ENCODE results near the gene KLHL3.

Gene KLHL3

GRCh38 chr5:137737349-137738131 lies 1.7 kb upstream of the KLHL3 start:
- no peaks in the 10 kb centered on the region for H3F3A ChIP-seq (ENCODE audit: insufficient read depth)
- no peaks in the 10 kb centered on the region for H3K9me3 ChIP-seq (ENCODE audit: insufficient read depth, low read length)
- no peak for TF ChIP-seq CTCF (IDR thresholded peaks at IDR 0.05; ENCODE audit: insufficient read depth, low read length, poor library complexity, severe bottlenecking)
- no peak for TF ChIP-seq EZH2phosphoT487 (conservative IDR thresholded peaks at IDR 0.05; ENCODE audit: low read length)
- no peaks in the 10 kb centered on the region for H4K20me1 ChIP-seq (ENCODE audit: low read depth, low read length)
- H3K9ac ChIP-seq (ENCODE audit: low read length): no peak overlapping the region
- no peak overlapping the region for H2AFZ ChIP-seq (ENCODE audit: low read depth, low read length, severe bottlenecking)
- no peak overlapping the region for H3K4me3 ChIP-seq (ENCODE audit: insufficient read depth, low read length, poor library complexity, severe bottlenecking)
- no peaks in the 10 kb centered on the region for H3K27me3 ChIP-seq (ENCODE audit: low read length)
- H3K27ac ChIP-seq (ENCODE audit: low read depth, low read length): no peak overlapping the region
- H3K36me3 ChIP-seq (ENCODE audit: low read length): no peaks in the 10 kb centered on the region
- H3K9me2 ChIP-seq (replicated peaks; ENCODE audit: insufficient read depth, low read length): no peaks in the 10 kb centered on the region
- no peaks in the 10 kb centered on the region for H3K79me2 ChIP-seq (ENCODE audit: insufficient read depth, low read length)
- no peak overlapping the region for H3K4me2 ChIP-seq (ENCODE audit: low read depth, low read length, poor library complexity, severe bottlenecking)

- Histone ChIP-seq H3K4me3 (ENCODE audit: insufficient read depth, low read length, poor library complexity, severe bottlenecking) (no peak overlapping the region), H3K4me2 (ENCODE audit: low read depth, low read length, poor library complexity, severe bottlenecking) (no peak overlapping the region), H3K9me2 (replicated peaks; ENCODE audit: insufficient read depth, low read length) (no peaks in the 10 kb centered on the region), H3K36me3 (ENCODE audit: low read length) (no peaks in the 10 kb centered on the region), H3K27ac (ENCODE audit: low read depth, low read length) (no peak overlapping the region), H3K27me3 (ENCODE audit: low read length) (no peaks in the 10 kb centered on the region), H3K9me3 (ENCODE audit: insufficient read depth, low read length) (no peaks in the 10 kb centered on the region), H3K9ac (ENCODE audit: low read length) (no peak overlapping the region), H3F3A (ENCODE audit: insufficient read depth) (no peaks in the 10 kb centered on the region), H2AFZ (ENCODE audit: low read depth, low read length, severe bottlenecking) (no peak overlapping the region), H3K79me2 (ENCODE audit: insufficient read depth, low read length) (no peaks in the 10 kb centered on the region), H4K20me1 (ENCODE audit: low read depth, low read length) (no peaks in the 10 kb centered on the region)
- TF ChIP-seq EZH2phosphoT487 (conservative IDR thresholded peaks at IDR 0.05; ENCODE audit: low read length) (no peak), CTCF (IDR thresholded peaks at IDR 0.05; ENCODE audit: insufficient read depth, low read length, poor library complexity, severe bottlenecking) (no peak)
Measured at GRCh38 chr5:137736496-137736895, 607 bp upstream of the KLHL3 start.

GRCh38 chr5:137734962-137735554 lies 831 bp downstream of the KLHL3 start:
- H3K79me2 ChIP-seq (ENCODE audit: insufficient read depth, low read length): no peaks in the 10 kb centered on the region
- no peaks in the 10 kb centered on the region for H3K9me3 ChIP-seq (ENCODE audit: insufficient read depth, low read length)
- H3K4me3 ChIP-seq (ENCODE audit: insufficient read depth, low read length, poor library complexity, severe bottlenecking): no peak overlapping the region
- no peak overlapping the region for H3K4me2 ChIP-seq (ENCODE audit: low read depth, low read length, poor library complexity, severe bottlenecking)
- H3K36me3 ChIP-seq (ENCODE audit: low read length): no peaks in the 10 kb centered on the region
- TF ChIP-seq EZH2phosphoT487 (conservative IDR thresholded peaks at IDR 0.05; ENCODE audit: low read length) (no peak), CTCF (IDR thresholded peaks at IDR 0.05; ENCODE audit: insufficient read depth, low read length, poor library complexity, severe bottlenecking) (no peak)
- H2AFZ ChIP-seq (ENCODE audit: low read depth, low read length, severe bottlenecking): no peak overlapping the region
- no peaks in the 10 kb centered on the region for H3K9me2 ChIP-seq (replicated peaks; ENCODE audit: insufficient read depth, low read length)
- H3F3A ChIP-seq (ENCODE audit: insufficient read depth): no peaks in the 10 kb centered on the region
- H3K9ac ChIP-seq (ENCODE audit: low read length): no peak overlapping the region
- no peaks in the 10 kb centered on the region for H4K20me1 ChIP-seq (ENCODE audit: low read depth, low read length)
- no peak overlapping the region for H3K27ac ChIP-seq (ENCODE audit: low read depth, low read length)
- no peaks in the 10 kb centered on the region for H3K27me3 ChIP-seq (ENCODE audit: low read length)
